Transverse colon (tissue), 4 donors: ENCODE results near the gene FOXL1.

ENCODE experiments used
- CTCF ChIP-seq, 5 experiments: fragments of 200-600 bp in 3 of 5; fragments of 450-650 bp in 2 of 5; sonication (generic) in 3 of 5; IDR thresholded peaks; 1 replicate in 2 of 5; 2 replicates in 3 of 5; pipeline ENCODE4 v1.5.1; 2016 to 2017; ENCODE audit warnings: antibody characterized with exemption in 5 of 5, inconsistent platforms in 3 of 5, mild to moderate bottlenecking in 2 of 5, moderate library complexity in 1 of 5
- POLR2A ChIP-seq: fragments of 450-650 bp; IDR thresholded peaks from one replicate; pipeline ENCODE4 v1.6.1; 2016; ENCODE audit warnings: antibody characterized with exemption, mild to moderate bottlenecking, moderate library complexity
- POLR2AphosphoS5 ChIP-seq, 3 donors: sonication (generic); formaldehyde crosslinking; IDR thresholded peaks; one replicate each; pipeline ENCODE4 v1.6.1; 2016; ENCODE audit warnings: antibody characterized with exemption in 3 of 3

- TF ChIP-seq CTCF (IDR thresholded peaks at IDR 0.05) (no peak), POLR2AphosphoS5 (IDR thresholded peaks at IDR 0.05) (no peak), POLR2A (no peak)
Observed at GRCh38 chr16:86559802-86560305, 18.5 kb upstream of the FOXL1 start.
